HL-60/S4 treated with retinoic acid at 250 ng/mL for 4 days and 3 days (cell line): Measurements from ENCODE around the gene SNX3.

Experiments
- in situ Hi-C: fragments of 300-500 bp; cut with MboI; formaldehyde crosslinking; loops from 2 replicates; pipeline ENCODE4 v1.7.0; 2022; ENCODE audit warnings: low sequenced_read_pairs

The SNX3 gene

GRCh38 chr6:108171291-108171917 lies 89.4 kb downstream of the SNX3 start:
- in situ Hi-C loops = no loop called here

GRCh38 chr6:108170332-108171290 lies 90.2 kb downstream of the SNX3 start:
- in situ Hi-C loops = no loop called here

GRCh38 chr6:108169464-108170331 lies 91.1 kb downstream of the SNX3 start:
- in situ Hi-C loops = no loop called here

- in situ Hi-C loops = no loop called here
These were observed 92.1 kb downstream of the SNX3 start for GRCh38 chr6:108168501-108169463.

GRCh38 chr6:108168090-108168463 lies 92.8 kb downstream of the SNX3 start:
- in situ Hi-C loops = no loop called here

GRCh38 chr6:108167449-108168089 lies 93.3 kb downstream of the SNX3 start:
- in situ Hi-C loops = no loop called here

- in situ Hi-C loops = no loop called here
These were observed 94.0 kb downstream of the SNX3 start for GRCh38 chr6:108166664-108167448.

GRCh38 chr6:108165714-108166663 lies 94.9 kb downstream of the SNX3 start, which contains the start of gene NR2E1:
NR2E1 (plus strand) TSS chr6:108166022; CDS start chr6:108166766, 744 bp downstream.
- in situ Hi-C loops = no loop called here

- in situ Hi-C loops = no loop called here
These were observed 95.8 kb downstream of the SNX3 start for GRCh38 chr6:108164815-108165706.

GRCh38 chr6:108164543-108164814 lies 96.4 kb downstream of the SNX3 start:
- in situ Hi-C loops = no loop called here

- in situ Hi-C loops = no loop called here
These were observed 96.9 kb downstream of the SNX3 start for GRCh38 chr6:108163644-108164542.

GRCh38 chr6:108163267-108163643 lies 97.6 kb downstream of the SNX3 start:
- in situ Hi-C loops = no loop called here

GRCh38 chr6:108161724-108162282 lies 99.0 kb downstream of the SNX3 start:
- in situ Hi-C loops = no loop called here
